Gastrocnemius medialis (tissue), 4 donors: ENCODE data around the gene UXT.

Source experiments
- POLR2A ChIP-seq, 2 donors: fragments of 450-650 bp; IDR thresholded peaks; one replicate each; pipeline ENCODE4 v1.6.1; 2017; ENCODE audit warnings: antibody characterized with exemption in 2 of 2, mild to moderate bottlenecking in 2 of 2, moderate library complexity in 2 of 2
- TF ChIP-seq, protein P1 (sequence below), 5 experiments: fragments of 450-650 bp in 3 of 5; fragments of 200-600 bp in 2 of 5; sonication (generic) in 2 of 5; IDR thresholded peaks in 4 of 5; conservative IDR thresholded peaks in 1 of 5; 1 replicate in 4 of 5; 2 replicates in 1 of 5; pipeline ENCODE4 v1.5.1; 2016 to 2019; ENCODE audit warnings: antibody characterized with exemption in 5 of 5, mild to moderate bottlenecking in 3 of 5, moderate library complexity in 3 of 5

GRCh38 chrX:47662144-47662657 lies 3.2 kb upstream of the UXT start:
- TF ChIP-seq, protein P1, sequence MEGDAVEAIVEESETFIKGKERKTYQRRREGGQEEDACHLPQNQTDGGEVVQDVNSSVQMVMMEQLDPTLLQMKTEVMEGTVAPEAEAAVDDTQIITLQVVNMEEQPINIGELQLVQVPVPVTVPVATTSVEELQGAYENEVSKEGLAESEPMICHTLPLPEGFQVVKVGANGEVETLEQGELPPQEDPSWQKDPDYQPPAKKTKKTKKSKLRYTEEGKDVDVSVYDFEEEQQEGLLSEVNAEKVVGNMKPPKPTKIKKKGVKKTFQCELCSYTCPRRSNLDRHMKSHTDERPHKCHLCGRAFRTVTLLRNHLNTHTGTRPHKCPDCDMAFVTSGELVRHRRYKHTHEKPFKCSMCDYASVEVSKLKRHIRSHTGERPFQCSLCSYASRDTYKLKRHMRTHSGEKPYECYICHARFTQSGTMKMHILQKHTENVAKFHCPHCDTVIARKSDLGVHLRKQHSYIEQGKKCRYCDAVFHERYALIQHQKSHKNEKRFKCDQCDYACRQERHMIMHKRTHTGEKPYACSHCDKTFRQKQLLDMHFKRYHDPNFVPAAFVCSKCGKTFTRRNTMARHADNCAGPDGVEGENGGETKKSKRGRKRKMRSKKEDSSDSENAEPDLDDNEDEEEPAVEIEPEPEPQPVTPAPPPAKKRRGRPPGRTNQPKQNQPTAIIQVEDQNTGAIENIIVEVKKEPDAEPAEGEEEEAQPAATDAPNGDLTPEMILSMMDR (IDR thresholded peaks at IDR 0.05 in 4 of 5, conservative IDR thresholded peaks at IDR 0.05 in 1 of 5) = no peak
- TF ChIP-seq POLR2A (IDR thresholded peaks at IDR 0.05) = no peak
